HG03108 (cell line): ENCODE data around the gene VSIG10L.

ENCODE experiments used
- ATAC-seq: cut with Tn5 transposase; IDR thresholded peaks from one replicate; pipeline ENCODE4 v1.9.1; 2021; ENCODE audit warnings: moderate library complexity; ENCODE audit not compliant: unreplicated experiment

Gene VSIG10L

DNA sequence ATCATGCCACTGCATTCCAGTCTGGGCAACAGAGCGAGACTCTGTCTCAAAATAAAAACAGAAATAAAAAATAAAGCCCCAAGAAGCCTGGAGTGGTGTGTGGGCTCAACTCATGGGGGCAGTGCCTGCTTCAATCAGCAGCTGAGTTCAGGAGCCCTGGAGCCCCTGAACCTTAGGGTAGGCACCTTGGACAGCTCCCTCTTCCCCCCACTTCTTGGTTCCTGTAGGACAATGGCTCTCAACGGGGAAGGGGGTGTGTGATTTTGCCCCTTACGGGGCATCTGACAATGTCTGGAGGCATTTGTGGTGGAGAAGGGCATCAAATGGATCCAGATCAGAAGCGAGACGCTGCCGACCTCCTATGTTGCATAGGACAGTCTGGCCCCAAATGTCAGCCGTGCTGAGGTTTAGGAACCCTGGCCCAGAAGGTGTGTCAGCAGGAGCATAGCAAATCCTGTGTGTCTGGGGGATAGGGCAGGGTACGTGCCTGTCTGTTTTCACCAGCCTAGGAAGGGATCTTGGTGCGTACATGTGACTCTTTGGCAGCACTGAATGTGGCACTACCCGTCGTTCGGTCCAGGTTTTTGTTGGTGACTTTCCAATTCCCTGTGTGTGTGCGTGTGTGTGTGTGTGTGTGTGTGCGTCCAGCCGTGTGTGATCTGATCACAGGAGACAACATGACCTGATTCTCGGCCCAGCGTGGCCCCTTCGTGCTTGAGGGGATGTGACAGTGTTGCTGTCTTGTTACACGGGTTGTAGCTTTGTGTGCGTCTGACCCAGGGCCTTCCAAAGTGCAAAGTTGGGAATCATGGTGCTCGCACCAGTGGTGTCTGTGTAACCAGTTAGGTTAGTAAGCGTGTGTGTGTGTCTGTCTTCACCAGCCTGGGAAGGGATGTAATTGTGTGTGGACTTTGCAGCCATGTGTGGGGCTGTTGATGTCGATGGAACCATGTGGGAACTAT is 23.0 kb downstream of the VSIG10L start:
- ATAC-seq, result no peak

- ATAC-seq, result no peak
These were observed 24.0 kb downstream of the VSIG10L start for GRCh38 chr19:51317968-51318367.

GRCh38 chr19:51317376-51317775 is 24.6 kb downstream of the VSIG10L start:
- no peak for ATAC-seq

GRCh38 chr19:51316688-51317087 is 25.3 kb downstream of the VSIG10L start:
- ATAC-seq, result no peak

DNA sequence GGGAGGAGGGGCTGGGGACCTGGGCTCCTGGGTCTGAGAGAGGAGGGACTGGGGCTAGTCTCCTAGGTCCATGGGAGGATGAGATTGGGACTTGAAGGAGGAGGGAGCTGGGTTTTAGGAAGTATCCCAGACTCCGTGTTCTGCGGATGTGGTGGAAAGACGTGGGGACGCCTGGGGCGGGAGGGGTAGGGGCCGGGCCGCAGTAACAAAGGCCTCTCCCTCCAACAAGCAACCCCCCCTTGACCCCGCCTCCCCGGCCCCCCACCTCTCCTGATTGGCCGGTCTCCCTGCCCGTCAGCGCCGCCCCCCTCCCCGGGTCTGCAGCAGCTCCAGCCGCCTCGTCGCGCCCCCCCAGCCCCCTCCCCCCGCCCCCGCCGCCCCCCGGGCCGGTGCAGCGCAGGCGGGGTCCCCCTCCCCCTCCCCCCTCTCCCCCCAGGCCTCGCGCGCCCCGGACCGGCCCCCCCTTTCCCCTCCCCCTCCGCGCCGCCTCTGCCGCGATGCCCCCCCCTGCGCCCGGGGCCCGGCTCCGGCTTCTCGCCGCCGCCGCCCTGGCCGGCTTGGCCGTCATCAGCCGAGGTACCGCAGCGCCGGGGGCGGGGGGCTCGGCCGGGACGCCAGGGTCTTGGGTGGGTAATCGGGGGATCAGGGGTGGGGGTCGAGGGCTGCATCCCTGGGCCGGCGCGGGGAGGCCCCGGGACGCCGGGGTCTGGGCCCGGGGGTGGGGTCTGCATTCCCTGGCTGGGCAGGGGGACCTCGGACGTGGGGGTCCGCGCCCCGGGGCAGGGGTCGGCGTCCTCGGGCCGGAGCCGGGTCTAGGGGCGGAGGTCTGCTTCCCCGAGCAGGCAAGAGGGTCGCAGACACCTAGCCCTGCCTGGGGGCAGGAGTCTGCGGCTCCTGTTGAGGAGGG is 30.3 kb downstream of the VSIG10L start, which contains the start of gene IGLON5:
Gene IGLON5 (plus strand): TSS at position 294 of the 907 bp plus-strand sequence. CDS start 204 bp downstream, at position 498.
- ATAC-seq, result no peak

GRCh38 chr19:51305479-51305878 is 36.5 kb downstream of the VSIG10L start:
- ATAC-seq, result no peak

DNA sequence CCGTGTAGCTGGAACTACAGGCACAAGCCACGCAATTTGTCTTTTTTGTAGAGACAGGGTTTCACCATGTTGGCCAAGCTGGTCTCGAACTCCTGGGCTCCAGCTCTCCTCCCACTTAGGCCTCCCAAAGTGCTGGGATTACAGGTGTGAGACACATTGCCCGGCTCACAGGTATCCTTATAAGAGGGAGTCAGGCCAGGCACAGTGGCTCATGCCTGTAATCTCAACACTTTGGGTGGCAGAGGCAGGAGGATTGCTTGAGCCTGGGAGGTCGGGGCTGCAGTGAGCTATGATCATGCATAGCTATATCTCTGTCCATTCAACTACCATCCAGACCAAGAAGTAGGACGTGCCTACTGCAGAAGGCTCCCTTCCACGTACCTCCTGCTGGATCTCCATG is 40.7 kb downstream of the VSIG10L start:
- ATAC-seq, result no peak

DNA sequence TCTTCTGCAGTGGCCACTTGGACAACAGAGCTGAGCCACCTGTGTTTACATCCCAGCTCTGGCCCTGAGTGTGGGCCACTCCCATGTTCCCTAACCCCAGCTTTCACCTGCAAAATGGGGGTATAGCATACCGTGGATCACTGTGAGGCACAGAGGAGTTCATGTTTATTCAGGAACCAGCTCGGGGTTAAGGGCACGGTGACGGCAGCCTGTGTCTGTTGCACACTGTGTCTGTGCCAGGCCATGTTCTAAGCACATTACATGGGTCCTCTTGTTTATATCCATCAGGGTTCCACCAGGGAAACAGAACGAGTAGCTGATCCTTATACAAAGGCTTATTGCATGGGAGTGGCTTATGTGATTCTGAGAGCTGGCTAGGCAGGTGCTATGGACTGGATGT is 44.5 kb downstream of the VSIG10L start:
- no peak for ATAC-seq

DNA sequence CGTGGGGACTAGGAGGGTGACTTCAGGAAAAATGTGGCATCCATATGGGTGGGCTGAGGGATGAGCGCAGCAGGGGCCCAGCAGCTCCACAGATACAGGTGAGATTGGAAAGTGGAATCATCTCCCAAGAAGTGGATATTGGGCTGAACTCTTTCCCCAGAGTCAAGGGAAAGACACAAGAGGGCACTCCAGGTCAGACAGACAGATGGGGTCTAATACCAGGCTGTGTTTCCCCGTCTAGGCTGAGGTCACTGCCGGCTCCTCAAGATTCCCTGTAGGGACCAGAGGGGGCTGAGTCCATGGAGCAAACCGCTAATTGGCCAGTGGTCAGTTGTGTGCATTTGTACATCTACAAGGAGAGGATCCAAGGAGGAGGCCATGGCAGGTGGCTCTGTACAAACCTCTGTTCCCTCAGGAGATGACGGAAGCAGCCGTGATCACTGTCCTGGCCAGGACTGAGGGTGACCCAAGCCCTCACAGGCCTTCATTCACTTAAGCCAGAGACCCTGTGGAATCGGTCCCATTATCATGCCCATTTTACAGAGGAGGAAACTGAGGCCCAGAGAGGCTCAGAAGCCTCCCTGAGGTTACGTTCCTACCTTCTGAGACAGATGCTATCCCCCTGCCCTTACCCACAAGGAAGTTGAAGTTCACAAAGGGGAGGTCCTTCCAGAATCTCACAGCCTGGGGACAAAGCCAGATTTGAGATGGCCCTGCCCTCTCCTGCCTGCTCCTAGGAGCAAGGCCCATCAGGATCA is 45.4 kb downstream of the VSIG10L start:
- ATAC-seq, result no peak

- no peak for ATAC-seq
These were observed 46.4 kb downstream of the VSIG10L start for GRCh38 chr19:51295382-51296126.

DNA sequence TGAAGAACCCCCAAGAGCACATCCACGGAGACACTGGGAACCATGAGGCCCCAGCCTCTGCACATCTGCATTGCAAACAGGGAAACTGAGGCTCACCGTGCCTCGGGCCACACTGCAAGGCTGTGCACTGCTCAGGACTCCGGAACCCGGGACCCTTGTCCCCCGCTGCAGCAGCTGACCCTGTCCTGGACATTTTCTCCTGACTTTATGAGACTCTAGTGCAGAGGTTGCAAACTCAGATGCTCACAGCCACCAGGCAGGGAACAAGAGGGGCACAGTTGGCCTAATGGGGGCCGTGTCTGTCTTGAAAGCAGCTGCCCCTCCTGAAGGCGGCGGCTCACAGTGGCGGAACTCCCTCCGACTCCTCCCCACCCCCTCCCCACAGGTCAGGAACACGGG is 47.0 kb downstream of the VSIG10L start:
- ATAC-seq, result no peak

DNA sequence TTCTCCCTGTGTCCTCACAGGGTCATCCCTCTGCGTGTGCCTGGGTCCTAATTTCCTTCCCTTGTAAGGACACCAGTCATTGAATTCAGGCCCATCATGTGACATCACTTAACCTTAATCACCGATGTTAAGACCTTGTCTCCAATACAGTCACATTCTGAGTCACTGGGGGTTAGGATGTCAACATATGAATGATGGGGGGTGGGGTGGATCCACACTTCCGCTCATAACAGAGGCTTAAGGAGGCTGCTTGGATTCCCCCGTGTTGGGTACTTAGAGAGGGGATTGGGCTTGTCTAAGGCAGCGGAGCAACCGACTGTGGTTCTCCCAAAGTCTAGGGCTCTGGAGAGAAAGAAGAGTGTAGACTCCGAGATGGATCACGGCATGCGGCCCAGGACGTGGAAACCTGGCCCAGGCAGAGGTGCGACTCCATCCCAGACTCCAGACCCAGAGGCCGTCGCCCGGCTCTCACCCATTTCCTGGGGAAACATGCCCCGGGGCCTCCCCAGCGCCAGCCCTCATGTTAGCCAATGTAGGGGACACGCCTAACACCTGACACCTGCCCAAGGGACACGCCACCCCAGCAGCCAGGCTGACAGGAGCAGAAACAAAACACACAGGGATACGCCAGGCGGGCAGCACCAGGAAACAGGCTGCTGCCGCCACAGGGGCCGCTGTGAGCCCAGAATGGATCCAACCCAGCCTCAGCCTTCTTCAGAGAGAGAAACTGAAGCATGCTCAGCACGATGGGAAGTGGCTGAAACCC is 47.5 kb downstream of the VSIG10L start:
- no peak for ATAC-seq

DNA sequence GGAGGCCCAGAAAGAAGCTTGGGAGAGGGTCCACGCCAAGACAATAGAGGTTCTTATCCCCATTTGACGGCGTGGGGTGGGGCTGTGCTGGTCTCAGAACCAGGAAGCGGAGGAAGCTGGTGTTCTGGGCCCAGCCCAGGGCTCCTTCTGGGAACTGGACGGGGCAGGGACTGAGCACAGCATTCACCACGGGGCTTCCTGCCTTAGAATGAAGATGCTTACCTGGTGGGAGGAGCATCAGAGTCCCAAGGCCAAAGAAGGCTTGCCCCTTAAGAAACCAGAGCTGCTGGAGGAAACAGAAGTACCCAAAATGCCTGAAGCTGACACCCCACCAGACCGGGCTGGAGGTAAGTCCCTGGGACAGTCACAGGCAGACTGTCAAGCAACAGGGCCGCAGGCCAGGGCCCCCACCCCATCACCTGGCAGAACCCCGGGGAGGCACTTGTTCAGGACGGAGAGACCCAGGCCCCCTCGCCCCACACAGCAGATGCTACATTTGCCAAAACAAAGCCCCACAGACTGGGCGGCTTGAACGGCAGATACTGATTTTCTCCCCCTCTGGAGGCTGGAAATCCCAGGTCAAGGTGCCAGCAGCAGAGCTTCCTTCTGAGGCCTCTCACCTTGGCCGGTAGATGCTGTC is 48.2 kb downstream of the VSIG10L start:
- ATAC-seq, result no peak

GRCh38 chr19:51292971-51293370 is 49.0 kb downstream of the VSIG10L start:
- ATAC-seq, result no peak

- ATAC-seq, result no peak
These were observed 52.3 kb downstream of the VSIG10L start for GRCh38 chr19:51289635-51290034.

DNA sequence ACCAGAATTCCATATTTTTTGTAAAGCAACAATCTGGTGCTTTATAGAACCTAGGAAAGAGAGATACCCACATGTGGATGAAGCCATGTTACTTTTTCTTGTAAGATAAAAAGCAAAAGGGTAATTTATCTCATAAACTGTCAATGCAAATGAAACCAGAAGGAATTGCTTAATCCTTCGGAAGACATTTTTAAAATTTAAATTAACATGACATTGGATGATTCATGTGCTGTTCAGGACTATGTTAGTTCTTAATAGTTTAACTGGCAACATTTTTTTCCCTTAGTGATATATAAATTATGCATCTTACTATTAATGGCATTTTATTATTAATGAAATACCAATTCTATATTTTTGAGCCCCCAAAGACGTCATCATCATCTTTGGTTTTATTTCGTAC is 56.3 kb downstream of the VSIG10L start:
- ATAC-seq, result no peak

DNA sequence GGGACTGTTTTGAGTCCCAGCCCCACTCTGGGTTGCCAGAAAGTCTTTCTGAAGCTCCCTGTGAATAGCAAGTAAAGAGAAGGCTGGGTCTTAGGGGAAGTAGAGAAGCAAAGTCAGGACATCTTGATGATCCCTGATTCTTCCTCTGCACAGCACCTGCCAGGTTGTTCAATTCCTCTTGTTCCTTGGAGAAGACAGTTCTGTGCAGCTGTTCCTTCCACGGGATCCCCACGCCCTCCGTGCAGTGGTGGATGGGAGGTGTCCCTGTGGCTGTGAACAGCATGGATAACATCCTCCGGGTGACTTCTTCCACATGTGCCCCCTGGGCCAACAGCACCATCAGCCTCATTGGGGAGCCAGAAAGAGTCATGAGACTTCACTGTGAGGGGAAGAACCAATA is 59.6 kb downstream of the VSIG10L start:
- no peak for ATAC-seq
